Colon (tissue), 2 donors: Measurements from ENCODE around the gene PPARG.
A peak's percentile ranks its signal among the peaks of the same experiment; 100 is the strongest.

Source experiments
- FAIRE-seq: peaks from 2 replicates; lab custom pipeline; 2012; peaks lifted over from hg19 to GRCh38; lab: Jason Lieb, UNC
- donor health status: control.
- donor health status: control.

The PPARG gene

GRCh38 chr3:12413721-12414255 is 124.9 kb downstream of the PPARG start:
- no peak for FAIRE-seq

GRCh38 chr3:12415014-12415680 is 126.3 kb downstream of the PPARG start:
- FAIRE-seq: no peak

GRCh38 chr3:12416731-12417130 is 127.9 kb downstream of the PPARG start:
- no peak for FAIRE-seq

GRCh38 chr3:12420393-12420792 is 131.5 kb downstream of the PPARG start:
- FAIRE-seq: no peak

- no peak for FAIRE-seq
These were observed 132.3 kb downstream of the PPARG start for GRCh38 chr3:12421132-12421531.

- no peak for FAIRE-seq
These were observed 134.3 kb downstream of the PPARG start for GRCh38 chr3:12423131-12423530.

- FAIRE-seq: no peak
These were observed 135.2 kb downstream of the PPARG start for GRCh38 chr3:12423918-12424630.

- FAIRE-seq: no peak
These were observed 135.9 kb downstream of the PPARG start for GRCh38 chr3:12424635-12425319.

GRCh38 chr3:12425850-12426579 is 137.1 kb downstream of the PPARG start:
- FAIRE-seq: no peak

GRCh38 chr3:12427551-12427950 is 138.7 kb downstream of the PPARG start:
- no peak for FAIRE-seq

GRCh38 chr3:12428126-12428525 is 139.3 kb downstream of the PPARG start:
- no peak for FAIRE-seq

- no peak for FAIRE-seq
These were observed 141.2 kb downstream of the PPARG start for GRCh38 chr3:12430086-12430485.

GRCh38 chr3:12433823-12434222 is 145.0 kb downstream of the PPARG start:
- FAIRE-seq: no peak

GRCh38 chr3:12436514-12437220 is 147.8 kb downstream of the PPARG start:
- FAIRE-seq: no peak

GRCh38 chr3:12437221-12437605 is 148.3 kb downstream of the PPARG start:
- no peak for FAIRE-seq

- no peak for FAIRE-seq
These were observed 149.0 kb downstream of the PPARG start for GRCh38 chr3:12437861-12438260.

- no peak for FAIRE-seq
These were observed 149.4 kb downstream of the PPARG start for GRCh38 chr3:12438318-12438717.

- FAIRE-seq: peak; percentile 5
These were observed 150.5 kb downstream of the PPARG start for GRCh38 chr3:12439161-12439940.

- FAIRE-seq: no peak
These were observed 152.3 kb downstream of the PPARG start for GRCh38 chr3:12440927-12441714.
